Stimulated activated CD8-positive, alpha-beta memory T cell treated with anti-CD3 and anti-CD28 coated beads, Interleukin-2, amount 100 ng/mL, for 1 hour (primary cell): Measurements from ENCODE around the gene SGK1.
"Not testable (repeated sequence)": the region's sequence is repeated elsewhere in the genome, so short reads cannot be mapped to it uniquely, and the experiment has no call there.

Experiments used
- DNase-seq, 2 donors: peaks; one replicate each; pipeline ENCODE4 v3.0.0-alpha.2; 2020; ENCODE audit warnings: low read depth in 2 of 2

SGK1 gene

GRCh38 chr6:134223796-134224420 is 94.0 kb downstream of the SGK1 start:
- DNase-seq: no peak

GRCh38 chr6:134221250-134221649 is 96.7 kb downstream of the SGK1 start:
- no peak for DNase-seq

GRCh38 chr6:134217798-134218140 is 100.1 kb downstream of the SGK1 start:
- no peak for DNase-seq

- no peak for DNase-seq
Measured at GRCh38 chr6:134217105-134217797, 100.7 kb downstream of the SGK1 start.

- no peak for DNase-seq
Measured at GRCh38 chr6:134216301-134217010, 101.5 kb downstream of the SGK1 start.

- DNase-seq: not testable (repeated sequence)
Measured at GRCh38 chr6:134213410-134213809, 104.5 kb downstream of the SGK1 start.

GRCh38 chr6:134211297-134211696 is 106.6 kb downstream of the SGK1 start:
- DNase-seq: no peak

GRCh38 chr6:134207421-134207820 is 110.5 kb downstream of the SGK1 start:
- no peak for DNase-seq

- no peak for DNase-seq
Measured at GRCh38 chr6:134205366-134205765, 112.5 kb downstream of the SGK1 start.

- not testable (repeated sequence) for DNase-seq
Measured at GRCh38 chr6:134204759-134205158, 113.2 kb downstream of the SGK1 start.

- DNase-seq: no peak
Measured at GRCh38 chr6:134204031-134204430, 113.9 kb downstream of the SGK1 start.

GRCh38 chr6:134201716-134202115 is 116.2 kb downstream of the SGK1 start:
- no peak for DNase-seq

- DNase-seq: no peak
Measured at GRCh38 chr6:134199848-134200606, 117.9 kb downstream of the SGK1 start.

- no peak for DNase-seq
Measured at GRCh38 chr6:134198093-134198492, 119.8 kb downstream of the SGK1 start.

- DNase-seq: not testable (repeated sequence)
Measured at GRCh38 chr6:134197685-134198084, 120.2 kb downstream of the SGK1 start.

GRCh38 chr6:134196568-134197193 is 121.2 kb downstream of the SGK1 start:
- no peak for DNase-seq

- no peak for DNase-seq
Measured at GRCh38 chr6:134195985-134196384, 121.9 kb downstream of the SGK1 start.

GRCh38 chr6:134195164-134195906 is 122.6 kb downstream of the SGK1 start:
- DNase-seq: no peak

GRCh38 chr6:134193536-134194498 is 124.1 kb downstream of the SGK1 start:
- no peak for DNase-seq

GRCh38 chr6:134192609-134193008 is 125.3 kb downstream of the SGK1 start:
- not testable (repeated sequence) for DNase-seq
